Limb (tissue), 2 donors: ENCODE results near the gene IPO11.

Experiments
- DNase-seq, 2 donors: peaks; one replicate each; pipeline ENCODE4 v3.0.0-alpha.2; 2016; ENCODE audit errors: extremely low spot score in 2 of 2

Gene IPO11

GRCh38 chr5:62412549-62413329, at the start of gene IPO11:
IPO11 (plus strand) TSS chr5:62412763; CDS start chr5:62437280, 24,517 bp downstream.
- peak; percentile 99 to 100 for DNase-seq

- no peak for DNase-seq
Measured at GRCh38 chr5:62369039-62369438, 43.5 kb upstream of the IPO11 start.

GRCh38 chr5:62371409-62371808, 41.2 kb upstream of the IPO11 start:
- no peak for DNase-seq

DNA sequence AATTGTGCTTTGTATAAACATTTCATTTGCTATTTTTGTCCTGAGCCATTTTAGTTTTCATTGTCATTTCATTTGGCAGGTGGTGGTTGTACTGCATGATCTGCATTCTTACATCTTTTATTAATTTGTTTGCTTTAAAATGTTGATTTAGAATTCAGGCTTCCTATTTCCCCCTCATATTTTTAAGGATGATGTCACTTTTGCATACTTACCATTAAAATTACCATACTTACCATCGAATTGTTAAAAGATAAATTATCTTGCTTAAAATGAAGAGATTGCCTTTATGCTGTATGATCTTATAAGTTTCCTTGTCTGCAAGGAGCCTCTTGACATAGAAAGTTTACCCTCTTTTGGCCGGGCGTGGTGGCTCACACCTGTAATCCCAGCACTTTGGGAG, 40.0 kb upstream of the IPO11 start:
- DNase-seq, result no peak

GRCh38 chr5:62373382-62373781, 39.2 kb upstream of the IPO11 start:
- no peak for DNase-seq

GRCh38 chr5:62374090-62374489, 38.5 kb upstream of the IPO11 start:
- no peak for DNase-seq

GRCh38 chr5:62375627-62376026, 36.9 kb upstream of the IPO11 start:
- no peak for DNase-seq

DNA sequence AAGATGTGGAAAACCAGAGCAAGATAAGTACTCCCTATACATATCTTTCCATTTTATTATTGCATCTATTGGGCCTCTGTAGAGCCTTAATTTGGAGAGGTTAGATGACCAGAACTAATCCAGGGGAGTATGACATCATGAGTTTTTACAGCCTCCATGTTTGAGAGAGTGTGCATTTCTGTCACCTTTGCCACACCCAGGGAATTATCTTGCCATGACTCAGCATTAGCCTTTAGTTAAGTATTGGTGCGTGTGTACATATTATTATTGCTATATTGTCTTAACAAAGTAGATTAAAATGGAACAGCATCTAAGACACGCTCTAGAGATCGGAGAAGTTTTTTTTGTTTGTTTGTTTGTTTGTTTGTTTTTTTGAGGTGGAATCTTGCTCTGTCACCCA, 36.5 kb upstream of the IPO11 start:
- no peak for DNase-seq

GRCh38 chr5:62385131-62385530, 27.4 kb upstream of the IPO11 start:
- DNase-seq, result no peak

- no peak for DNase-seq
Measured at GRCh38 chr5:62385816-62386400, 26.7 kb upstream of the IPO11 start.

DNA sequence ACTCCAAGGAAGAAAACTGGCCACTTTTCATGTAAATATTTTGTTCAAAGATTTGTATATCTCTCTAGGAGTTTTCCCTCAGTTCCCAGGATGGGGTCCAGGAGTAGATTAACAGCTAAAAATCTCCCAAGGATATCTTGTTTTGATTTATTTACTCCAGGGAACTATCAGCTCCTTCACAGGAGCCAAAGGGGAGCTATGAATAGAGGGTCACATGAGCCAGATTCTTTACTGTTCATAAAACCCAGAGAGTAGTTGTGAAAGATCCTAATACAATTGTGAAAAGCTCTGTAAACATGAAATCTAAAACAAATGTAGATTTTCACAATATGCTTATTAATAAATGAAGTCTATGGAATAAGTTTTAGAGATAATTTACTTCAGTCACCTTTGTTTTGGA, 25.7 kb upstream of the IPO11 start:
- DNase-seq, result no peak

GRCh38 chr5:62395210-62395950, 17.2 kb upstream of the IPO11 start:
- no peak for DNase-seq

DNA sequence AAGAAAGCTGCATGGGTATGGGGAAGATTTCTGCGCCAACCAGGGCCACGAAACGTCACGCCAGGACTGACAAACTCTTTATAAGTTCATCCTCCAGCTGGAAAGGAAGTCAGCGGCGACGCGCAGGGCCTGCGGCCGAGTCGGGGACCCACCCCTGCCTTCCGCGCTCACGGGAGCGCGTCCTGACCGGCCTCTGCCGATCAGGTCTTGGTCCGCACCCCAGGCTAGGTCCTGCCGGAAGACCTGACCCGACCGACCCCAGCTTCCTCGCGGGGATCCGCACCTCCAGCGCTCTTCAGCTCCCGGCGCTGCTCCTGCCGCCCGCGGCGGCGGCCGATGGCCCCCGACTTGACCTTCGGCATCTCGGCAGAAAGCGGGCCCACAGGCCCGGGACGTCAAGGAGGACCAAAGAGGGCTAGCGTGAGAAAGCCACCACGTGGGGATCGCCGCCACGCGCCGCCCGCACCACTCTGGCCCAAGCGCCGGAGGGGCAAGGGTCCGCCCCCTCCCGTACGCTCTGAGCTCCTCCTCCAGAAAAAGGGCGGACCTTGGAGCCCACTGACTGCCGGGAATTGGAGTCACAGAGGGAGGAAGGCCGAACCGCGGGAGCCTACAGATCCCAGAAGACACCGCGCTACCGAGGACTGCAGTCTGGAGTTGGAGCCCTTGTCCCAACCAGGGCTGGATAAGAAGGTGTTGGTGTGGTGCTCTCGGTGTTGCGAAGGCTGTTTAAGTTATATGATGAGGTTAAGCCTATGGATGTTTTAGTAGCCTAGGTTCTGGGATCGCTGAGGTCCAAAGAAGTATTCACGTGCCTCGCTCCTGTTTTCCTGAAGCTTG, 8.9 kb upstream of the IPO11 start, which contains the start of gene DIMT1:
TSS of gene DIMT1 (minus strand) at position 495 of the 840 bp plus-strand sequence. CDS start at position 362, 133 bp downstream.
- DNase-seq, result peak; percentile 95 to 97

DNA sequence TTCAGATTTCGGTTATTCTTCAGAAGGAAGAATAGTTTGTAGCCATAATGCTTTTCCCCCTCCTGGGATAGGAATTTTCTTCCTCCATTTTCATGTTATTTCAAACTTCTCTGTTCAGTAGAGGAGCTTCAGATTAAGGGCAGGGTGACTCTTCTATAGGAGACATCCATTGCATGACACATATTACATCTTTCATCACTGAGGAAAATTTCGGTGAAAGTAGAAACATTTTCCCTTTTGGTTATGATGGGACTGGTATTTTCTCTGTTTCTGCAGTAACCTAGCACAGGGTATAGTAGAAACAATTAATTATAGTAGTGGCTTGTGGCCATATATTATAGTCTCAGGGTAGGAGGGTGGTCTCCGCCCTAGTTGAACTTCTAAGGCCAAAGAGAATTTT, 1.1 kb downstream of the IPO11 start:
- no peak for DNase-seq

GRCh38 chr5:62418462-62419076, 6.0 kb downstream of the IPO11 start:
- no peak for DNase-seq

DNA sequence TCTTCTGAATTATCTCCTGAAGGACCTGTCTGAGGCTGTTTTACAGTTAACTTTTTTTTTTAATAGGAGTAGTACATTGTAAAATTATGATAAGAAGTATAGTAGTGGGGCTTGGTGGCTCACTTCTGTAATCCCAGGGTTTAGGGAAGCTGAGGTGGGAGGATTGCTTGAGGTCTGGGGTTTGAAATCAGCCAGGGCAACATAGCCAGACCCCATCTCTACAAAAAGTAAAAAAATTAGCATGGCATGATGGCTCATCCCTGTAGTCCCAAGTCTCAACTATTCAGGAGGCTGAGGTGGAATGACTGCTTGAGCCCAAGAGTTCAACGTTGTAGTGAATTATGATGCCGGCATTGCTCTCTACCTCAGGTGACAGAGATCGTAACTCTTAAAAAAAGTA, 7.0 kb downstream of the IPO11 start:
- no peak for DNase-seq

- no peak for DNase-seq
Measured at GRCh38 chr5:62421414-62421813, 8.9 kb downstream of the IPO11 start.

GRCh38 chr5:62424763-62425162, 12.2 kb downstream of the IPO11 start:
- no peak for DNase-seq

GRCh38 chr5:62431735-62432620, 19.4 kb downstream of the IPO11 start:
- DNase-seq, result no peak

DNA sequence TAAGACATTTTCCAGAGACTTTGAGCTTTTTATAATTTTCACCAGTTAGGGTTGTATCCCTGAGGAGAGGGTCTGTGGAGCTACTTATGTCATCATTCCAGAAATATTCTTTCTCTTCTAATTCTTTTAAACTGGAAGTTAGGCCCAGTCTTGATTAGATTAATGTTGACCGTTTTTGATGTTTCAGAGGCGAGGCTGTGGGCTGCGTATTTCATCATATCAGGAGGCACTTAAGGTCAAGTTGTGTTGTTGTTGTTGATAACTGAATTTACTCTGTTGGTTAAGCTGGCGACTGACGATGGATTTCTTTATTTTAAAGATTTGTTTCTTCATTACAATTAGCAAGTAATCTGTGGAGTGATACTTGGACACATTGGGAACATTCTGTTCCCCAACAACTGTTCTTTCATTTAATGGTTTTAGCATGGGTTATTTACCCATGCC, 20.1 kb downstream of the IPO11 start:
- DNase-seq, result no peak
